Epithelial cell of esophagus (primary cell): Measurements from ENCODE around the gene MYCBP.
"Not testable (repeated sequence)": the region's sequence is repeated elsewhere in the genome, so short reads cannot be mapped to it uniquely, and the experiment has no call there.

Source experiments
- DNase-seq: peaks from one replicate; pipeline ENCODE4 v3.0.0; 2010; ENCODE audit warnings: low read depth
- H3K4me3 ChIP-seq: 2 replicates; pipeline ENCODE4 v1.5.1; 2011; ENCODE audit warnings: mild to moderate bottlenecking, low read length, control low read depth
- TF ChIP-seq, protein P1 (sequence below): IDR thresholded peaks from 2 replicates; pipeline ENCODE4 v1.5.1; 2011; ENCODE audit warnings: low read depth, mild to moderate bottlenecking, low read length, control low read depth, inconsistent platforms; ENCODE audit not compliant: insufficient read depth; ENCODE audit errors: missing control alignments

Gene MYCBP, protein sequence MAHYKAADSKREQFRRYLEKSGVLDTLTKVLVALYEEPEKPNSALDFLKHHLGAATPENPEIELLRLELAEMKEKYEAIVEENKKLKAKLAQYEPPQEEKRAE

DNA sequence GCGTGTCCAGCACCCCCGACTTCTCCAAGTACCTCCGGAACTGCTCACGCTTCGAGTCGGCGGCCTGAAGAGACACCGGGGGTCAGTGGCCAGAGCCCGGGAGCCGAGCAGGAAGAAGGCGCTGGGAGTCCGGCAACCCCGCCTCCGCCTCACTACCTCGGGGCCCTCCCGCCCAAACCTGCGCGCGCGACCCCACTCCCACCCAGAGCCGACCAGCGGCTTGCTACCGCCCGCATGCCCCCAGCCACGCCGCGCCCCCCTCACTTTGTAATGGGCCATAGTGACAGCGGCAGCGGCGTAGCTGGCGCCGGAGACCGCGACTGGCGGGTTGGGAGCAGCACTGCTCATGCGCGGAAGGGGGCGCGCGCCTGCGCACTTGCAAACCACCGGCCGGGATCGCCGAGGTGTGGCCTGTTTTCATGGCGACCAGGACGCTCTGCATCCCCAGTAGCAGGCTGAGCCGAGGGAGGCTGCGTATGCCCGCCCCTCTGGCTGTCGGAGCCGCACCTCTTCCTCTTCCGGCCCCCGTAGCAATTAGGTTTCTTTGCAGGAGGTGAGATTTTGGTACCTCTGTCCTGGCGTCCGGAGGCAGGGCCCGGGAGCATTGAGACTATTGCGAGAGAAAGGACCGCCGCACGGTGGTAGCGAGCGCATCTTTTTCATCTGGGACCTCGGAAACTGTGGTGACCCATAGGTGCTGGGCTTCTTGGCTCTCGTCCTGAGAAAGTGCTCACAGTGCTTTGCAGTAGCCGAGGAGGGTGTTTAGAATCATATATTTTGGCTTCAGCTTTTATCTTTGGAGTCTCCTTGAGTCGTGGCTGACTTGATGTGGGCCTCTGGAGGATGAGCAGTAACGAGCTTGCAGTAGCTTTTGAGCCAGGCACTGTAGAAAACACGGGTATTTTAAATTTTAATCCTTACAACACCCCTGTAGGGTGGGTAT is at the start of gene MYCBP:
MYCBP (minus strand) TSS at position 322 of the 943 bp plus-strand sequence; CDS start at position 279, 43 bp downstream.
- H3K4me3 ChIP-seq: peak within 1 kb of the TSS; percentile 85
- TF ChIP-seq, protein P1, sequence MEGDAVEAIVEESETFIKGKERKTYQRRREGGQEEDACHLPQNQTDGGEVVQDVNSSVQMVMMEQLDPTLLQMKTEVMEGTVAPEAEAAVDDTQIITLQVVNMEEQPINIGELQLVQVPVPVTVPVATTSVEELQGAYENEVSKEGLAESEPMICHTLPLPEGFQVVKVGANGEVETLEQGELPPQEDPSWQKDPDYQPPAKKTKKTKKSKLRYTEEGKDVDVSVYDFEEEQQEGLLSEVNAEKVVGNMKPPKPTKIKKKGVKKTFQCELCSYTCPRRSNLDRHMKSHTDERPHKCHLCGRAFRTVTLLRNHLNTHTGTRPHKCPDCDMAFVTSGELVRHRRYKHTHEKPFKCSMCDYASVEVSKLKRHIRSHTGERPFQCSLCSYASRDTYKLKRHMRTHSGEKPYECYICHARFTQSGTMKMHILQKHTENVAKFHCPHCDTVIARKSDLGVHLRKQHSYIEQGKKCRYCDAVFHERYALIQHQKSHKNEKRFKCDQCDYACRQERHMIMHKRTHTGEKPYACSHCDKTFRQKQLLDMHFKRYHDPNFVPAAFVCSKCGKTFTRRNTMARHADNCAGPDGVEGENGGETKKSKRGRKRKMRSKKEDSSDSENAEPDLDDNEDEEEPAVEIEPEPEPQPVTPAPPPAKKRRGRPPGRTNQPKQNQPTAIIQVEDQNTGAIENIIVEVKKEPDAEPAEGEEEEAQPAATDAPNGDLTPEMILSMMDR: no peak
- peak; percentile 97 for DNase-seq

DNA sequence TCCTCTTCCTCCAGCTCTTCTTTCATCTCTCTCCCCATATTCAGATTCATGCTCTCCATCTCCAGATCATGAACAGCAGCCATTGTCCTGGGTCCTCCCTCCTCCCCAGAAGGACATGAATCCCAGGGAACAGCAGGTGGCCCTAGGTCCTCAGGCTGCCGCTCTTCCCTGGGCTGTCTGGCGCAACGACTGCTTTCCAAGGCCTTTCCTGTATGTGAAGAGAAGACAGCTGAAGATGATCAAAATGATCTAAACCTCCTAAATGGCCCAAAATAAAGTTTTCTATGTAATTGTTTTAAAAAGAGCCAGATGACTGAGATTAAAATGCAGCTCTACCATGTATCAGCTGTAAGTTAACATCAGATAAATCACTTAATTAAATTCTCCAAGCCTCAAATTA is 46.0 kb upstream of the MYCBP start:
- DNase-seq: no peak
- H3K4me3 ChIP-seq: no peak overlapping the region
- TF ChIP-seq, protein P1: peak; percentile 13

DNA sequence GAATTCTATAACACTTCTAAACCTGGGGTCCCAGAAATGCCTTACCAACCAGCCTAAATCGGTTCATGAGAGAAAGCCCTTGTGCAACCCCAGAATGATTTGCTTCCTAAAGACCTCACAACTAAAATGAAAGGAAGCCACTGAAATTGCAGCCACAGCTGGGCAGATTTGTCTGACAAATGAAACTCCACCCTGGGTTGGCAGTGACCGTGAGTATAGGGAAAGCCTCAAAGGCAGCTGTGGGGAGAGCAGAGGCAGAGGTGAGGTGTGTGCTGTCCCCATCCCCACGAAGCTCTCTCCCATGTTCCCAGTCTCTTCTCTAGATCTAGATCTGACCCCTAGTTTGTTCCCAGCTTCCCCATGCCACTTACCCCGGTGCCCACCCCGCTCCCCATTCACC is 45.4 kb upstream of the MYCBP start:
- DNase-seq: no peak
- H3K4me3 ChIP-seq: no peak overlapping the region
- TF ChIP-seq, protein P1: no peak

DNA sequence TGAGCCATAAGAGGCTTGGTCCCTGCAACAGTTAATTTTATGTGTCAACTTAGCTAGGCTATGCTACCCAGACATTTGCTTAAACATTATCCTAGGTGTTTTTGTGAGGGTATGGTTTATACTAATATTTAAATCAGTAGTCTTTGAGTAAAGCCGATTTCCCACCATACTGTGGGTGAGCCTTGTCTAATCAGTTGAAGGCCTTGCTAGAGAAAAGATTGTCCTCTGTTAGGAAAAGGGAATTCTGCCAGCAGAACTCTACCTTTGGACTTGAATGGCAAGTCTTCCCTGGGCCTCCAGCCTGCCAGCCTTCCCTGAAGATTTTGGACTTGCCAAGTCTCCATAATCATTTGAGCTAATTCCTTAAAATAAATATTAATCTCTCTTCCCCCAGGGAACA is 44.6 kb upstream of the MYCBP start:
- no peak for DNase-seq
- TF ChIP-seq, protein P1: no peak
- H3K4me3 ChIP-seq: no peak overlapping the region

DNA sequence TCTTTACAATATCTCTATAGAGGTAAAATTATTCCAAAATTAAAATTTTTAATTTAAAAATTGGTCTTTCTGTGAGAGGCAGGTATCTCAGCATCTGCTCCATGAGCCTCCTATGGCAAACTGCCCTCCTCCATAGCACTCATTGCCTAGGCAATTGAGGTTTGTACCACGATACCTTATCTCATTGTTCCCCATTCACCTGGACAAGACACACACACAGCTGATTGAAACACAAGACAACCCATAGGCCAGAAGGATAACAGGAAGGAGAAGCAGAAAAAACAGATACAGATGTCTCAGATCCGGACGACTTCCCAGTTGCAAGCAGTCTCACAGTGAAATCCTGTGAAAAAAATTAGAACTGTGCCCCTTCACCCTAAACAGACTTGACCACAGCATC is 44.2 kb upstream of the MYCBP start:
- DNase-seq: no peak
- no peak overlapping the region for H3K4me3 ChIP-seq
- TF ChIP-seq, protein P1: no peak

DNA sequence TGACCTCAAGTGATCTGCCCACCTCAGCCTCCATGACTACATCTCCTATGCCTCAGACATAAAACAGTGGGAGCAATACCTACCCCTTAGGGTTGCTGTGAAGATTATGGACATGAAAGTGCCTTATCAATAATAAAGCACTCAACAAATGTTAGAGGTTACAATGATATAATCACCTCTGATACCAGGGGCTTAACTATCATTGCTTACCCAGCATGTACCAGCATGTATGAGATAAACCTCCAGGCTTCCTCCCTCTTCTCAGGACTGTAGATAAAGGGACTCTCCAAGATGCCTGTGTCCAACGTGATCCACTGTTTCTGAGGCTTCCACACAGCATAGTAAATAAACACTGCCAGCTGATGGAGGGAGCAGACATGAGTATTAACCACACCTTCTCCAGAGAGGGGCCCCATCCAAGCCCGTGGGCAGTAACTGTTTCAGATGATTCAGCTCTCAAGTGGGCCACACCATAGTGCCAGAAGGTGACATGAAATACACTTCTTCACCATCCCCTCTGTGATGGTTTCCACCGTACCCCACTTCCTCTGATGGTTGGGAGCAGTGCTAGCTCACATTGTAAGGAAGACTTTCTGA is 42.3 kb upstream of the MYCBP start:
- H3K4me3 ChIP-seq: no peak overlapping the region
- TF ChIP-seq, protein P1: no peak
- DNase-seq: no peak

DNA sequence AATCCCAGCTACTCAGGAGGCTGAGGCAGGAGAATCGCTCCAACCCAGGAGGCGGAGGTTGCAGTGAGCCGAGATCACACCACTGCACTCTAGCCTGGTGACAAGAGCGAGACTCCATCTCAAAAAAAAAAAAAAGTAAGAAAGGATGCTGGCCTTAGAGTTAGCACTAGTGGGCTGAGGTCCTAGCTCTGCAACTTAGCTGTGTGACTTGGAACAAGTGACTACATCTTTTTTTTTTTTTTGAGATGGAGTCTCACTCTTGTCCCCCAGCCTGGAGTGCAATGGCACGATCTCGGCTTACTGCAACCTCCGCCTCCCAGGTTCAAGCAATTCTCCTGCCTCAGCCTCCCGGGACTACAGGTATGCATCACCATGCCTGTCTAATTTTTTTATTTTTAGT is 41.8 kb upstream of the MYCBP start:
- not testable (repeated sequence) for H3K4me3 ChIP-seq, DNase-seq
